ENCODE results near the gene KDM4B.

KDM4B gene

GRCh38 chr19:5048091-5048726 lies 79.3 kb downstream of the KDM4B start:
- no peak overlapping the region for H3K4me3 ChIP-seq (ENCODE audit: control insufficient read depth in 1 of 7, extremely low read depth in 1 of 7, insufficient read depth in 4 of 7, low read depth in 2 of 7, low read length in 6 of 7)
- DNase-seq, result peak; percentile 36 to 60 (median 56)
- ChIA-PET CTCF (interaction anchor here (0.7 to 5.1 kb wide), 10 partner anchors 18 to 331 kb away, joined by 3 to 32 read pairs (median 4); no protein-coding TSS in a partner anchor), POLR2A (no interaction called here)
- peaks cover 0 to 26% (median 17%) of the 10 kb centered on the region in 4 experiments for H3K36me3 ChIP-seq (ENCODE audit: control insufficient read depth in 4 of 4, insufficient read depth in 4 of 4, low read length in 3 of 4)
- H3K27me3 ChIP-seq (replicated peaks in 2 of 5; ENCODE audit: control insufficient read depth in 4 of 5, insufficient read depth in 5 of 5, low read length in 4 of 5), result no peaks in the 10 kb centered on the region
- peaks cover 0 to 3% (median 0%) of the 10 kb centered on the region in 4 experiments for H3K4me1 ChIP-seq (ENCODE audit: control extremely low read depth in 1 of 4, control insufficient read depth in 4 of 4, insufficient read depth in 4 of 4, low read length in 3 of 4)
- H3K9me3 ChIP-seq (ENCODE audit: control extremely low read depth in 1 of 5, control insufficient read depth in 4 of 5, insufficient read depth in 2 of 5, low read depth in 1 of 5, low read length in 4 of 5), result no peaks in the 10 kb centered on the region
- 49% methylated on average over 28 of the region's 44 CpGs for WGBS (ENCODE audit: insufficient coverage)
- H3K27ac ChIP-seq (ENCODE audit: insufficient read depth in 1 of 2, low read depth in 1 of 2, low read length in 2 of 2, poor library complexity in 1 of 2, severe bottlenecking in 2 of 2), result no peak overlapping the region

DNA sequence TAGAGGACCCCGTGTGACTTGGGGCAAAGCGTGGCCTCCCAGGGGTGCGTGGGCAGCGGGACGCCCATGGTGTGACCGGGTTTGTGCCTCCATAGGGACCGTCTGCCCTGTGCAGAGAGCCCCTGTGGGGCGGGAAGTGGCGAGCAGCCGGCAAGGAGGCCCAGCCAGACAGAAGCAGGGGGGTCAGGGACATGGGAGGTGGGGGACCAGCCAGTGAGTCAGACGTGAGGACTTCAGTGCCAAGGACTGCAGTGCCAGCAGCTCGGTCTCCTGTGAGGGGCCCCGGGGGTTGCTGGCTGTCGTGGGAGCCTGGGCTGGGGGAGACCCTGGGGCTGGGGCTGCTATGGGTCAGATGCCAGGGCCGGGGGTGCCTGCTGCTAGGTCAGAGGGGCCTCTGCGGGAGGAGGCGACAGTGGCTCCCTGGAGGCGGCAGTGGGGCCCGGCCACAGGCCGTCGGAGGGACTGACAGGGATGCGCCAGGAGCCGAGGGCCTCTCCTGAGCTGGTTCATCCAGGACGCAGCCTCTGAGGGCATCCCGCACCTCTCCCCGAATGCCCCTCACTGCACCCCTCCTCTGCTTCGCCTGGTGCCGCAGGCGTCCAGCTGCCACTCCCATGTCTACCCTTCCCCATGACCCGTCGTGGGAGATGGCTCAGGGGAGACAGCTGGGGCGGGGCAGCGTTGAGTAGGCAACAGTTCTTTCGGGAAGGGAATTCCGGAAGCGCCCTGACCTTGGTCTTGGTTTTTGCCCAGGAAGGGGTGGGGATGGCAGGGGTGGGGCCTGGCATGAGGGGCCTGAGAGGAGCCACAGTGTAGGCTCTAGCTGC lies 80.0 kb downstream of the KDM4B start:
- DNase-seq, result no peak
- H3K27me3 ChIP-seq (replicated peaks in 2 of 5; ENCODE audit: control insufficient read depth in 4 of 5, insufficient read depth in 5 of 5, low read length in 4 of 5), result no peaks in the 10 kb centered on the region
- H3K36me3 ChIP-seq (ENCODE audit: control insufficient read depth in 4 of 4, insufficient read depth in 4 of 4, low read length in 3 of 4), result peaks cover 0 to 28% (median 16%) of the 10 kb centered on the region in 4 experiments
- ChIA-PET POLR2A (no interaction called here), CTCF (interaction anchor here (0.8 to 5.1 kb wide), 12 partner anchors 10 to 331 kb away, joined by 3 to 32 read pairs (median 3); no protein-coding TSS in a partner anchor)
- no peaks in the 10 kb centered on the region for H3K9me3 ChIP-seq (ENCODE audit: control extremely low read depth in 1 of 5, control insufficient read depth in 4 of 5, insufficient read depth in 2 of 5, low read depth in 1 of 5, low read length in 4 of 5)
- H3K4me1 ChIP-seq (ENCODE audit: control extremely low read depth in 1 of 4, control insufficient read depth in 4 of 4, insufficient read depth in 4 of 4, low read length in 3 of 4), result peaks cover 0 to 6% (median 0%) of the 10 kb centered on the region in 4 experiments
- no peak overlapping the region for H3K27ac ChIP-seq (ENCODE audit: insufficient read depth in 1 of 2, low read depth in 1 of 2, low read length in 2 of 2, poor library complexity in 1 of 2, severe bottlenecking in 2 of 2)
- WGBS (ENCODE audit: insufficient coverage), result 96% methylated on average over 33 of the region's 36 CpGs
- H3K4me3 ChIP-seq (ENCODE audit: control insufficient read depth in 1 of 7, extremely low read depth in 1 of 7, insufficient read depth in 4 of 7, low read depth in 2 of 7, low read length in 6 of 7), result no peak overlapping the region

GRCh38 chr19:5049561-5049960 lies 80.6 kb downstream of the KDM4B start:
- WGBS (ENCODE audit: insufficient coverage), result 88% methylated on average over 9 of the region's 9 CpGs
- no peak overlapping the region for H3K4me3 ChIP-seq (ENCODE audit: control insufficient read depth in 1 of 7, extremely low read depth in 1 of 7, insufficient read depth in 4 of 7, low read depth in 2 of 7, low read length in 6 of 7)
- peaks cover 0 to 6% (median 0%) of the 10 kb centered on the region in 4 experiments for H3K4me1 ChIP-seq (ENCODE audit: control extremely low read depth in 1 of 4, control insufficient read depth in 4 of 4, insufficient read depth in 4 of 4, low read length in 3 of 4)
- ChIA-PET CTCF (interaction anchor here (0.6 to 5.1 kb wide), 10 partner anchors 11 to 330 kb away, joined by 3 to 32 read pairs (median 3); no protein-coding TSS in a partner anchor), POLR2A (no interaction called here)
- no peak for DNase-seq
- no peaks in the 10 kb centered on the region for H3K9me3 ChIP-seq (ENCODE audit: control extremely low read depth in 1 of 5, control insufficient read depth in 4 of 5, insufficient read depth in 2 of 5, low read depth in 1 of 5, low read length in 4 of 5)
- no peaks in the 10 kb centered on the region for H3K27me3 ChIP-seq (replicated peaks in 2 of 5; ENCODE audit: control insufficient read depth in 4 of 5, insufficient read depth in 5 of 5, low read length in 4 of 5)
- H3K36me3 ChIP-seq (ENCODE audit: control insufficient read depth in 4 of 4, insufficient read depth in 4 of 4, low read length in 3 of 4), result peaks cover 0 to 28% (median 16%) of the 10 kb centered on the region in 4 experiments
- H3K27ac ChIP-seq (ENCODE audit: insufficient read depth in 1 of 2, low read depth in 1 of 2, low read length in 2 of 2, poor library complexity in 1 of 2, severe bottlenecking in 2 of 2), result no peak overlapping the region

DNA sequence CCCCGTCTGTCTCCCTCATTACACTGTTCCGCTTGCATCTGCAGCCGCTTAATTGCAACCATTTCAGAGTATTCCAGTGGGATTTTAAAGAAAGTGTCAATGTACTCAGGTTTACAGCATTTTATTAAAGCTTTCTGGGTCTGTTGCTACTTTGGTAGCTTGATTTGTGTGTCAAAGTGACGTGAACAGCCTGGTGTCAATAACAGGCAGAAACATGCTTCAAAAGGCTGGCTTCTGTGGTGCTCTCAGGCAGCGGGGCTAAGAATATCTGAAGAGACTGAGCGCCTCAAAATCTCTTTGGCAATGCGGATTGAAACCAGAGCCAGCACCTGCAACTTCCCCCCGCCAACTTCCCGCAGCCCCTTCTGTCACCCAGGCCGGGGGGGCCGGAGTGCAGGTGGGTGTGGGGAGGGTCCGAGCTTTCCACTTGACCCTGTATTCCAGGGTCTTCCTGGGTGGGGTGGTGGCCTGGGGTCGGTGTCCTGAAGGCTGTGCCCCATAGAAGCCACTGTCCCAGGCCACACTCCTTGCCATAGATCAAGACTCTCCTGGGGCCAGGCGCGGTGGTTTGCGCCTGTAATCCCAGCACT lies 81.2 kb downstream of the KDM4B start:
- Histone ChIP-seq H3K4me1 (ENCODE audit: control extremely low read depth in 1 of 4, control insufficient read depth in 4 of 4, insufficient read depth in 4 of 4, low read length in 3 of 4) (peaks cover 0 to 6% (median 0%) of the 10 kb centered on the region in 4 experiments), H3K4me3 (ENCODE audit: control insufficient read depth in 1 of 7, extremely low read depth in 1 of 7, insufficient read depth in 4 of 7, low read depth in 2 of 7, low read length in 6 of 7) (no peak overlapping the region), H3K27me3 (replicated peaks in 2 of 5; ENCODE audit: control insufficient read depth in 4 of 5, insufficient read depth in 5 of 5, low read length in 4 of 5) (no peaks in the 10 kb centered on the region), H3K36me3 (ENCODE audit: control insufficient read depth in 4 of 4, insufficient read depth in 4 of 4, low read length in 3 of 4) (peaks cover 0 to 32% (median 17%) of the 10 kb centered on the region in 4 experiments), H3K27ac (ENCODE audit: insufficient read depth in 1 of 2, low read depth in 1 of 2, low read length in 2 of 2, poor library complexity in 1 of 2, severe bottlenecking in 2 of 2) (no peak overlapping the region), H3K9me3 (ENCODE audit: control extremely low read depth in 1 of 5, control insufficient read depth in 4 of 5, insufficient read depth in 2 of 5, low read depth in 1 of 5, low read length in 4 of 5) (no peaks in the 10 kb centered on the region)
- no peak for DNase-seq
- WGBS (ENCODE audit: insufficient coverage), result 94% methylated on average over 12 of the region's 16 CpGs
- ChIA-PET POLR2A (no interaction called here), CTCF (interaction anchor here (0.6 to 1.9 kb wide), 7 partner anchors 11 to 308 kb away, joined by 3 to 5 read pairs (median 3); no protein-coding TSS in a partner anchor)

DNA sequence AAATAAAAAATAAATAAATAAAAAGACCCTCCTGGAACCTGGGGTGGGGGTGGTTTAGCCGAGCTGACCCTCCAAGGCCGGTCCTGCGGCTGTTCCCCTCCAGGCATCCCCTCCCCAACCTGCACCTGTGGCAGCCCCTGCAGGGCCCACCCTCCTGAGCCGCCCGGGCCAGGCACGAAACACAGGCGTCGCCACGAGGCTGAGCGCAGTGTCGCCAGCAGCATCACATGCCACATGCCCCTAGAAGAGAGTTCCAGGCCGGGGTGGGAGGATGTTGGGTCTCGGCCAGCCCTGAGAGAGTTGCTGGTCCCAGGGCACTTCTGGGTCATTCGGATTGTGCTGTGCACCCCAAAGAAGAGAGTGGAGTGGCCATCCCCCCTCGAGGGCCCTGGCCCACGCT lies 82.0 kb downstream of the KDM4B start:
- WGBS (ENCODE audit: insufficient coverage), result 94% methylated on average over 13 of the region's 16 CpGs
- CTCF ChIA-PET, result interaction anchor here (0.6 to 1.9 kb wide), 3 partner anchors 104 to 221 kb away, joined by 3 to 5 read pairs (median 3); no protein-coding TSS in a partner anchor
- Histone ChIP-seq H3K4me1 (ENCODE audit: control extremely low read depth in 1 of 4, control insufficient read depth in 4 of 4, insufficient read depth in 4 of 4, low read length in 3 of 4) (peaks cover 0 to 6% (median 0%) of the 10 kb centered on the region in 4 experiments), H3K9me3 (ENCODE audit: control extremely low read depth in 1 of 5, control insufficient read depth in 4 of 5, insufficient read depth in 2 of 5, low read depth in 1 of 5, low read length in 4 of 5) (no peaks in the 10 kb centered on the region), H3K36me3 (ENCODE audit: control insufficient read depth in 4 of 4, insufficient read depth in 4 of 4, low read length in 3 of 4) (peaks cover 0 to 32% (median 17%) of the 10 kb centered on the region in 4 experiments), H3K4me3 (ENCODE audit: control insufficient read depth in 1 of 7, extremely low read depth in 1 of 7, insufficient read depth in 4 of 7, low read depth in 2 of 7, low read length in 6 of 7) (no peak overlapping the region), H3K27me3 (replicated peaks in 2 of 5; ENCODE audit: control insufficient read depth in 4 of 5, insufficient read depth in 5 of 5, low read length in 4 of 5) (no peaks in the 10 kb centered on the region), H3K27ac (ENCODE audit: insufficient read depth in 1 of 2, low read depth in 1 of 2, low read length in 2 of 2, poor library complexity in 1 of 2, severe bottlenecking in 2 of 2) (no peak overlapping the region)
- no peak for DNase-seq
- POLR2A ChIA-PET, result no interaction called here

GRCh38 chr19:5051619-5052018 lies 82.7 kb downstream of the KDM4B start:
- no peak overlapping the region for H3K27ac ChIP-seq (ENCODE audit: insufficient read depth in 1 of 2, low read depth in 1 of 2, low read length in 2 of 2, poor library complexity in 1 of 2, severe bottlenecking in 2 of 2)
- no peaks in the 10 kb centered on the region for H3K9me3 ChIP-seq (ENCODE audit: control extremely low read depth in 1 of 5, control insufficient read depth in 4 of 5, insufficient read depth in 2 of 5, low read depth in 1 of 5, low read length in 4 of 5)
- ChIA-PET POLR2A (no interaction called here), CTCF (interaction anchor here (0.6 to 1.9 kb wide), 4 partner anchors 20 to 131 kb away, joined by 3 to 5 read pairs (median 3); no protein-coding TSS in a partner anchor)
- 99% methylated on average over 12 of the region's 16 CpGs for WGBS (ENCODE audit: insufficient coverage)
- peaks cover 0 to 30% (median 15%) of the 10 kb centered on the region in 4 experiments for H3K36me3 ChIP-seq (ENCODE audit: control insufficient read depth in 4 of 4, insufficient read depth in 4 of 4, low read length in 3 of 4)
- H3K4me1 ChIP-seq (ENCODE audit: control extremely low read depth in 1 of 4, control insufficient read depth in 4 of 4, insufficient read depth in 4 of 4, low read length in 3 of 4), result peaks cover 0 to 6% (median 0%) of the 10 kb centered on the region in 4 experiments
- DNase-seq, result no peak
- H3K4me3 ChIP-seq (ENCODE audit: control insufficient read depth in 1 of 7, extremely low read depth in 1 of 7, insufficient read depth in 4 of 7, low read depth in 2 of 7, low read length in 6 of 7), result no peak overlapping the region
- no peaks in the 10 kb centered on the region for H3K27me3 ChIP-seq (replicated peaks in 2 of 5; ENCODE audit: control insufficient read depth in 4 of 5, insufficient read depth in 5 of 5, low read length in 4 of 5)

Measured in common myeloid progenitor, CD34-positive (primary cell).